Stomach (tissue), 4 donors: ENCODE data around the gene CSAG1.

Experiments used
- EP300 ChIP-seq: sonication (generic); formaldehyde crosslinking; IDR thresholded peaks from one replicate; pipeline ENCODE4 v1.6.1; 2017; ENCODE audit warnings: antibody characterized with exemption
- POLR2A ChIP-seq, 4 donors: fragments of 450-650 bp; IDR thresholded peaks; one replicate each; pipeline ENCODE4 v1.6.1; 2016; ENCODE audit warnings: antibody characterized with exemption in 4 of 4, control low read depth in 2 of 4, mild to moderate bottlenecking in 1 of 4, moderate library complexity in 1 of 4
- POLR2AphosphoS5 ChIP-seq, 3 donors: sonication (generic); formaldehyde crosslinking; IDR thresholded peaks; one replicate each; pipeline ENCODE4 v1.6.1; 2016; ENCODE audit warnings: antibody characterized with exemption in 3 of 3
- TF ChIP-seq, protein P1 (sequence below), 7 experiments: fragments of 450-650 bp in 4 of 7; fragments of 200-600 bp in 3 of 7; sonication (generic) in 3 of 7; IDR thresholded peaks; one replicate each; pipeline ENCODE4 v1.5.1; 2016 to 2019; ENCODE audit warnings: antibody characterized with exemption in 7 of 7, control low read depth in 2 of 7, mild to moderate bottlenecking in 1 of 7

DNA sequence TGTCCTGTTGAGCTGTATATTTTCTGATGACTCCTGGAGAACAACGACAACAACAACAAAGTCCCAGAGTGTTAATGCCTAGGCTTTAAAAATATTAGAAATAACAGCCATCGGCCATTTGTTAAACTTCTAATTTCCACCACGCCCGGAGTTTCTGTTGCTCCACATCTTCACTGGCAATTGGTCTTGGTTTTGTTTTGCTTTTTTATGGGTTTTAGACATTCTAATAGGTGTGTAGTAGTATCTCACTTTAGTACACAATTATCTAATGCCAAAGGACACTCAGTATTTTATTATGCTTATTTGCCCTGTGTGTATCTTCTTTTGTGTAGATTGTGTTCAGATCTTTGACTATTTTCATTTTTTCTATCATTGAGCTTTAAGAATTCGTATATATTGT lies 5.0 kb upstream of the CSAG1 start:
- TF ChIP-seq, protein P1, sequence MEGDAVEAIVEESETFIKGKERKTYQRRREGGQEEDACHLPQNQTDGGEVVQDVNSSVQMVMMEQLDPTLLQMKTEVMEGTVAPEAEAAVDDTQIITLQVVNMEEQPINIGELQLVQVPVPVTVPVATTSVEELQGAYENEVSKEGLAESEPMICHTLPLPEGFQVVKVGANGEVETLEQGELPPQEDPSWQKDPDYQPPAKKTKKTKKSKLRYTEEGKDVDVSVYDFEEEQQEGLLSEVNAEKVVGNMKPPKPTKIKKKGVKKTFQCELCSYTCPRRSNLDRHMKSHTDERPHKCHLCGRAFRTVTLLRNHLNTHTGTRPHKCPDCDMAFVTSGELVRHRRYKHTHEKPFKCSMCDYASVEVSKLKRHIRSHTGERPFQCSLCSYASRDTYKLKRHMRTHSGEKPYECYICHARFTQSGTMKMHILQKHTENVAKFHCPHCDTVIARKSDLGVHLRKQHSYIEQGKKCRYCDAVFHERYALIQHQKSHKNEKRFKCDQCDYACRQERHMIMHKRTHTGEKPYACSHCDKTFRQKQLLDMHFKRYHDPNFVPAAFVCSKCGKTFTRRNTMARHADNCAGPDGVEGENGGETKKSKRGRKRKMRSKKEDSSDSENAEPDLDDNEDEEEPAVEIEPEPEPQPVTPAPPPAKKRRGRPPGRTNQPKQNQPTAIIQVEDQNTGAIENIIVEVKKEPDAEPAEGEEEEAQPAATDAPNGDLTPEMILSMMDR (IDR thresholded peaks at IDR 0.05) = no peak
- TF ChIP-seq POLR2A (IDR thresholded peaks at IDR 0.05) (no peak), POLR2AphosphoS5 (IDR thresholded peaks at IDR 0.05) (no peak), EP300 (no peak)
